ENCODE results near the gene HEYL.
A peak's percentile ranks its signal among the peaks of the same experiment; 100 is the strongest.

Gene HEYL

GRCh38 chr1:39659110-39659509 is 19.7 kb upstream of the HEYL start:
- TF ChIP-seq CTCF (IDR thresholded peaks at IDR 0.05; ENCODE audit: low read depth, low read length, missing control alignments), result no peak
- no peak overlapping the region for H3K4me3 ChIP-seq (ENCODE audit: low read depth, low read length)
- no peak for DNase-seq (ENCODE audit: low read depth)

- peak; percentile 59 for DNase-seq (ENCODE audit: low read depth)
- TF ChIP-seq CTCF (IDR thresholded peaks at IDR 0.05; ENCODE audit: low read depth, low read length, missing control alignments), result peak; percentile 95
- no peak overlapping the region for H3K4me3 ChIP-seq (ENCODE audit: low read depth, low read length)
These were observed 18.6 kb upstream of the HEYL start for GRCh38 chr1:39657923-39658485.

- no peak for TF ChIP-seq CTCF (IDR thresholded peaks at IDR 0.05; ENCODE audit: low read depth, low read length, missing control alignments)
- no peak for DNase-seq (ENCODE audit: low read depth)
These were observed 18.0 kb upstream of the HEYL start for GRCh38 chr1:39657402-39657801.

GRCh38 chr1:39656391-39656790 is 16.9 kb upstream of the HEYL start:
- TF ChIP-seq CTCF (IDR thresholded peaks at IDR 0.05; ENCODE audit: low read depth, low read length, missing control alignments), result no peak
- no peak overlapping the region for H3K4me3 ChIP-seq (ENCODE audit: low read depth, low read length)
- DNase-seq (ENCODE audit: low read depth), result no peak

More at GRCh38 chr1:39657402-39657801, 18.0 kb upstream of the HEYL start:
- H3K4me3 ChIP-seq (ENCODE audit: low read depth, low read length), result no peak overlapping the region

- no peak overlapping the region for H3K4me3 ChIP-seq (ENCODE audit: low read depth, low read length)
- no peak for TF ChIP-seq CTCF (IDR thresholded peaks at IDR 0.05; ENCODE audit: low read depth, low read length, missing control alignments)
- DNase-seq (ENCODE audit: low read depth), result no peak
These were observed 16.3 kb upstream of the HEYL start for GRCh38 chr1:39655578-39656268.

- no peak overlapping the region for H3K4me3 ChIP-seq (ENCODE audit: low read depth, low read length)
- no peak for DNase-seq (ENCODE audit: low read depth)
- TF ChIP-seq CTCF (IDR thresholded peaks at IDR 0.05; ENCODE audit: low read depth, low read length, missing control alignments), result no peak
These were observed 14.8 kb upstream of the HEYL start for GRCh38 chr1:39654291-39654690.

GRCh38 chr1:39653546-39654031 is 14.1 kb upstream of the HEYL start:
- peak; percentile 57 for DNase-seq (ENCODE audit: low read depth)
- H3K4me3 ChIP-seq (ENCODE audit: low read depth, low read length), result no peak overlapping the region
- TF ChIP-seq CTCF (IDR thresholded peaks at IDR 0.05; ENCODE audit: low read depth, low read length, missing control alignments), result peak; percentile 92
